Measurements from ENCODE around the gene GPATCH2L.

The GPATCH2L gene

GRCh38 chr14:76259029-76259735 lies 107.5 kb downstream of the GPATCH2L start:
- no peak for DNase-seq

GRCh38 chr14:76260749-76261148 lies 109.0 kb downstream of the GPATCH2L start:
- DNase-seq, result no peak

GRCh38 chr14:76261371-76261811 lies 109.7 kb downstream of the GPATCH2L start:
- DNase-seq, result no peak

GRCh38 chr14:76262641-76263040 lies 110.9 kb downstream of the GPATCH2L start:
- DNase-seq, result no peak
